Upper lobe of left lung (tissue), 6 donors: ENCODE results near the gene SETD2. TPM values are rescaled to one million over a fixed set of nuclear protein-coding genes. Genes with fewer than 3 reads are reported as not detected.

Experiments used
- ATAC-seq, 2 donors: fragments of 200-7000 bp; cut with Tn5 transposase; one replicate each; pipeline ENCODE4 v1.9.1; 2022; ENCODE audit warnings: mild to moderate bottlenecking in 2 of 2, moderate library complexity in 2 of 2; ENCODE audit not compliant: low FRiP score in 2 of 2
- DNase-seq, 2 donors: peaks; one replicate each; pipeline ENCODE4 v3.0.0-alpha.2; 2019 to 2020
- H3K27ac ChIP-seq, 4 donors: fragments of 200-600 bp; sonication (generic); one replicate each; pipeline ENCODE4 v1.5.1; 2016 to 2019
- H3K27me3 ChIP-seq, 4 donors: fragments of 200-600 bp; sonication (generic); one replicate each; pipeline ENCODE4 v1.5.1; 2017 to 2019
- H3K36me3 ChIP-seq, 4 donors: fragments of 200-600 bp; sonication (generic); one replicate each; pipeline ENCODE4 v1.5.1; 2016 to 2019
- H3K4me1 ChIP-seq, 4 donors: fragments of 200-600 bp; sonication (generic); one replicate each; pipeline ENCODE4 v1.5.1; 2018 to 2019
- H3K4me3 ChIP-seq, 4 donors: fragments of 200-600 bp; sonication (generic); one replicate each; pipeline ENCODE4 v1.5.1; 2017 to 2019; ENCODE audit warnings: mild to moderate bottlenecking in 2 of 4, moderate library complexity in 1 of 4
- H3K9me3 ChIP-seq, 4 donors: fragments of 200-600 bp; sonication (generic); one replicate each; pipeline ENCODE4 v1.5.1; 2018 to 2019
- CTCF ChIP-seq, 6 experiments: fragments of 450-650 bp in 4 of 6; fragments of 200-600 bp in 2 of 6; sonication (generic) in 2 of 6; IDR thresholded peaks; one replicate each; pipeline ENCODE4 v1.5.1; 2016 to 2019; ENCODE audit warnings: antibody characterized with exemption in 6 of 6
- EP300 ChIP-seq, 4 donors: sonication (generic); formaldehyde crosslinking; IDR thresholded peaks; one replicate each; pipeline ENCODE4 v1.5.1; 2017; ENCODE audit warnings: antibody characterized with exemption in 4 of 4, control low read depth in 2 of 4
- POLR2A ChIP-seq, 4 donors: fragments of 450-650 bp; IDR thresholded peaks; one replicate each; pipeline ENCODE4 v1.5.1; 2016 to 2017; ENCODE audit warnings: antibody characterized with exemption in 4 of 4, mild to moderate bottlenecking in 2 of 4
- POLR2AphosphoS5 ChIP-seq, 2 donors: sonication (generic); formaldehyde crosslinking; IDR thresholded peaks; one replicate each; pipeline ENCODE4 v1.5.1; 2017; ENCODE audit warnings: antibody characterized with exemption in 2 of 2
- WGBS, 2 donors: methylation state at CpG; one replicate each; pipeline ENCODE4 v1.1.5; 2017 to 2018; 5-methylcytosine and 5-hydroxymethylcytosine counted together
- total RNA-seq, 6 donors: library from RNA; depleted of rRNA in 4 of 6; stranded (reverse); fragments of >200 nt in 4 of 6; gene quantifications; one replicate each; pipeline versions ENCODE4 v1.1.0 to v1.2.1, GENCODE V29; 2016 to 2021
- donor health status: DM: no; HTN: no; CAD: no; lungs with moderate emphysema.
- donor health status: DM: no; HTN: yes; CAD: no; lungs with severe emphysema.

Gene SETD2
- total RNA-seq, 6 donors from 2014 or later: 33.8 to 111 (median 53.5) TPM

GRCh38 chr3:47014036-47014435 lies 149.9 kb downstream of the SETD2 start:
- no peak overlapping the region for H3K27ac ChIP-seq
- TF ChIP-seq POLR2AphosphoS5 (IDR thresholded peaks at IDR 0.05) (no peak), EP300 (IDR thresholded peaks at IDR 0.05) (no peak), POLR2A (IDR thresholded peaks at IDR 0.05) (no peak), CTCF (IDR thresholded peaks at IDR 0.05) (no peak)

GRCh38 chr3:47013231-47013630 lies 150.7 kb downstream of the SETD2 start:
- H3K36me3 ChIP-seq: peaks cover 0 to 53% (median 12%) of the 10 kb centered on the region in 4 donors
- no peaks in the 10 kb centered on the region for H3K9me3 ChIP-seq
- WGBS, 2 donors: 95 to 100% methylated on average over 2 to 3 of the region's 3 CpGs
- H3K4me3 ChIP-seq: no peak overlapping the region
- H3K27me3 ChIP-seq: no peaks in the 10 kb centered on the region
- H3K4me1 ChIP-seq: peaks cover 24 to 42% (median 37%) of the 10 kb centered on the region in 4 donors
- no peak for TF ChIP-seq POLR2AphosphoS5 (IDR thresholded peaks at IDR 0.05)
- TF ChIP-seq EP300 (IDR thresholded peaks at IDR 0.05): no peak
- no peak for TF ChIP-seq CTCF (IDR thresholded peaks at IDR 0.05)
- TF ChIP-seq POLR2A (IDR thresholded peaks at IDR 0.05): no peak
- ATAC-seq (no peak), DNase-seq (no peak)
- no peak overlapping the region for H3K27ac ChIP-seq

More at GRCh38 chr3:47014036-47014435, 149.9 kb downstream of the SETD2 start:
- H3K36me3 ChIP-seq: peaks cover 0 to 55% (median 14%) of the 10 kb centered on the region in 4 donors
- ATAC-seq (no peak), DNase-seq (no peak)
- H3K4me3 ChIP-seq: no peak overlapping the region
- H3K4me1 ChIP-seq: peaks cover 20 to 43% (median 36%) of the 10 kb centered on the region in 4 donors
- H3K27me3 ChIP-seq: no peaks in the 10 kb centered on the region
- no peaks in the 10 kb centered on the region for H3K9me3 ChIP-seq

GRCh38 chr3:47012342-47013230 lies 151.3 kb downstream of the SETD2 start:
- TF ChIP-seq POLR2AphosphoS5 (IDR thresholded peaks at IDR 0.05) (no peak), POLR2A (IDR thresholded peaks at IDR 0.05) (no peak), EP300 (IDR thresholded peaks at IDR 0.05) (no peak), CTCF (IDR thresholded peaks at IDR 0.05) (no peak)
- Histone ChIP-seq H3K4me1 (peaks cover 21 to 35% (median 30%) of the 10 kb centered on the region in 4 donors), H3K4me3 (no peak overlapping the region), H3K36me3 (peaks cover 0 to 53% (median 17%) of the 10 kb centered on the region in 4 donors), H3K27me3 (no peaks in the 10 kb centered on the region), H3K9me3 (no peaks in the 10 kb centered on the region), H3K27ac (no peak overlapping the region)
- WGBS, 2 donors: 92 to 93% methylated on average over 9 to 10 of the region's 10 CpGs
- ATAC-seq (no peak), DNase-seq (no peak)

DNA sequence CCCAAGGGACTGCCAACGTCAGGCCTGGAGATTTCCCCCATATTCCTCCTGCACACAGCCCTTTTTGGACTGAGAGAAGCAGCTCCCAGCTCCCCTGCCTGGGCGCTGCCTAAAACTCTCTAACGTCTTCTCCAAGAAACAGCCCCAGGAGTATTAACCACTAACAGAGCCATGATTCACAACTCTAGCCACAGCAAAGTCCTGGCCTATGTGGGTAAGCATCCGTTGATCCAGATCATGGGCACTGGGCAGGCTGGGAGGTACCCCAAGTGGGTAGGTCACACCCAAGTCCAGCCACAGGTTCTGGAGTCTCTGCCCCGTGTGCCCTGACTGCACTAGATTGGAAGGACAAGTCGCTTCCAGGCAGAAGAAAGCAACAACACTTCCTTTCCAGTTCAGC lies 152.5 kb downstream of the SETD2 start:
- H3K27ac ChIP-seq: no peak overlapping the region
- ATAC-seq: no peak
- 89 to 90% methylated on average over 3 to 6 of the region's 6 CpGs for WGBS, 2 donors
- peaks cover under 1 to 53% (median 16%) of the 10 kb centered on the region in 4 donors for H3K36me3 ChIP-seq
- no peaks in the 10 kb centered on the region for H3K27me3 ChIP-seq
- H3K4me3 ChIP-seq: no peak overlapping the region
- peaks cover 11 to 24% (median 21%) of the 10 kb centered on the region in 4 donors for H3K4me1 ChIP-seq
- DNase-seq: no peak
- no peak for TF ChIP-seq POLR2AphosphoS5 (IDR thresholded peaks at IDR 0.05)
- no peak for TF ChIP-seq EP300 (IDR thresholded peaks at IDR 0.05)
- no peak for TF ChIP-seq POLR2A (IDR thresholded peaks at IDR 0.05)
- no peak for TF ChIP-seq CTCF (IDR thresholded peaks at IDR 0.05)
- H3K9me3 ChIP-seq: no peaks in the 10 kb centered on the region
